WI38 (cell line): ENCODE results near the gene PEX16.

Experiments used
- H3K4me3 ChIP-seq: 2 replicates; pipeline ENCODE4 v1.5.1; 2011; ENCODE audit warnings: low read depth, mild to moderate bottlenecking, control low read depth, low read length
- CTCF ChIP-seq: IDR thresholded peaks from 2 replicates; pipeline ENCODE4 v1.5.1; 2012; ENCODE audit warnings: low read depth, mild to moderate bottlenecking, control low read depth, low read length

The PEX16 gene

DNA sequence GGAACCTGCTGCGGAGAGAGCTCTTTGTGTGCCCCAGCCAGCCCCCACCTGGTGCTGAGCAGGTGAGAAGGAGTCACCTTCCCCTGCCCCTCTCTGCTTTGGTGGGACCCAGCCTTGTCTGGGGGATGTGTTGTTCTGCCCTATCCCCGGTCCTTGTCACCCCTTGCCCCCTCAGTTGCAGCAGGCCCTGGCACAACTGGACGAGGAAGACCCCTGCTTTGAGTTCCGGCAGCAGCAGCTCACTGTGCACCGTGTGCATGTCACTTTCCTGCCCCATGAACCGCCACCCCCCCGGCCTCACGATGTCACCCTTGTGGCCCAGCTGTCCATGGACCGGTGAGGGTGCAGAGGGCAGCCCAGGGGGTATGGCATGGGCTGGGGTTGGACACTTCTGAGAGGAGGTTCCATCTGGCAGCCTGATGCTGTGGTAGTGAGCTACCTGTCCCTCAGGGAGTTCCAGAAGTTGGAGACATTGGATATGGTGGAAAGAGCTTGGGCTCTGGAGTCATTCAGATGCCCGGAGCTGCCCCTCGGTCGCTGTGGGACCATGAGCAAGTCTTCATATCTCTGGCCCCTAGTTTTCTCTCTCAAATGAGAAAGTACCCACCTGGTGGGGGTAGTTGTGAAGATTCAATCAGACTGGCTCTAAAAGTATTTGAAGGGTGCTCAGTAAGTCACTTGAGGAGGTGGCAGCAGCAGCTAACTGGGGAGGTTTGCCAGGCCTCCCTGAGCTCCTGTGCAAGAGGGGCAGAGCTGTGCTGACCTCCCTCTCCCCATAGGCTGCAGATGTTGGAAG, 9.1 kb upstream of the PEX16 start:
- no peak overlapping the region for H3K4me3 ChIP-seq
- no peak for TF ChIP-seq CTCF

GRCh38 chr11:45926001-45926401, 8.3 kb upstream of the PEX16 start:
- H3K4me3 ChIP-seq, result no peak overlapping the region
- no peak for TF ChIP-seq CTCF

DNA sequence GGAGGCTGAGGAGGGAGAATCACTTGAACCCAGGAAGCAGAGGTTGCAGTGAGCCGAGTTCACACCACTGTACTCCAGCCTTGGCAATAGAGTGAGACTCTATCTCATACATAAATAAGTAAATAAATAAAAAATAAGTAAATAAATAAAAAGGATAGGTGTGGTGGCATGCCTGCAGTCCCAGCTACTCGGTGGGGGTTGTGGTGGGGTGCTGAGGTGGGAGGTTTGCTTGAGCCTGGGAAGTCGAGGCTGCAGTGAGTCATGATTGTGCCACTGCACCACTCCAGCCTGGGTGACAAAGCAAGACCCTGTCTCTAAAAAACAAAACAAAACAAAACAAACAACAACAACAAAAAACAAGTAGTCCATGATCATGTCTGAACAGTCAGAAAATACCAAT, 7.9 kb upstream of the PEX16 start:
- TF ChIP-seq CTCF, result no peak
- H3K4me3 ChIP-seq, result no peak overlapping the region

- H3K4me3 ChIP-seq, result no peak overlapping the region
- TF ChIP-seq CTCF, result no peak
These were observed 7.2 kb upstream of the PEX16 start for GRCh38 chr11:45924927-45925326.

DNA sequence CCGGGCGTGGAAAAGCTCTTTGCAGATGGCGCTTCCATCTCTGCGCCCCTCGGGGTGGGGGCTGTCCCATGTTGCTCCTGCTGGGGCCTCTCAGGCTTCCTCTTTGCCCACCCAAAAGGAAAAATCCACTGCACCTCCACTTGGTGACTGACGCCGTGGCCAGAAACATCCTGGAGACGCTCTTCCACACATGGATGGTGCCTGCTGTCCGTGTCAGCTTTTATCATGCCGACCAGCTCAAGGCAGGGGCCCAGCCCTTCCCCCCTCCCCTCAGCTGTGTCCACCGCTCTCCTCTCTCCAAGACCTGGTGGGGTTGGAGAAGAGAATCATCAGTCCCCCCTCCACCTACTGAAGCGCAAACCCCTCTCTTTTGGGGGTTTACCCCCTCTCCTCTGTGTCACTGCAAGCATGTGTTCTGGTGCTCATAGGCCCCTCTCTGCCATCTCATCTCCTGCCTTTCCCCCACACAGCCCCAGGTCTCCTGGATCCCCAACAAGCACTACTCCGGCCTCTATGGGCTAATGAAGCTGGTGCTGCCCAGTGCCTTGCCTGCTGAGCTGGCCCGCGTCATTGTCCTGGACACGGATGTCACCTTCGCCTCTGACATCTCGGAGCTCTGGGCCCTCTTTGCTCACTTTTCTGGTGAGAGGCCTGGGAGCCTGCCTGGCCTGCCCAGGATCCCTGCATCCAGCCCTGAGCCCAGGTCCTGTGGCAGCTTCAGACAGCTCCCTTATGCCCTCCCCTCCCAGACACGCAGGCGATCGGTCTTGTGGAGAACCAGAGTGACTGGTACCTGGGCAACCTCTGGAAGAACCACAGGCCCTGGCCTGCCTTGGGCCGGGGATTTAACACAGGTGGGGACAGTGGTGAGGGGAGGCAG, 6.6 kb upstream of the PEX16 start:
- TF ChIP-seq CTCF, result no peak
- H3K4me3 ChIP-seq, result no peak overlapping the region

DNA sequence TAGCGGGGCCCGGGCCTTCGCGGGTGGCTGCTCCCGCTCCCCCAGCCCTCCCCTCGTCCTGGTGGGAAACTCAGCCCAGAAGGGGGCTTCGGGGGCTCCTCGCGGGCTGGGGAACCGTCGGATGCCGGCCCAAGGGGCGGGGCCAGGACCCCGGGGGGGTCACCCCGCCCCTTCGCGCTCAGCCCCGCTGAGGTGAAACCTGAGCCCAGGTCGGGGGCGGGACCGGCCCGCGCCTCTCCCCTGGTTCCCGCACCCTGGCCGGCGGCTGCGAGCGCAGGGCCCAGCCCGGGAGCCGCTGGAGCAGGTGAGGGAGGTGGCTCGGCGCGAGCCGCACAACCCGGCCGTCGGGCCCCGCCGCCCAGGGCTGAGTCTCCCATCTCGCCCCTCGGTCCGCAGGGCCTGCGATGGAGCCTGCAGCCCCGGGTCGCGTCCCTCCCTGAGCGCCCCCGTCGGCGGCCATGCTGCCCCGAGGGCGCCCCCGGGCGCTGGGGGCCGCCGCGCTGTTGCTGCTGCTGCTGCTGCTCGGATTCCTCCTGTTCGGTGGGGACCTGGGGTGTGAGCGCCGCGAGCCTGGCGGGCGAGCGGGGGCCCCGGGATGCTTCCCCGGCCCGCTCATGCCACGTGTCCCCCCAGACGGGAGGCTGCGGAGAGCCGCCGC, 4.9 kb upstream of the PEX16 start, which contains the start of gene LARGE2:
LARGE2 (plus strand) TSS at position 232 of the 658 bp plus-strand sequence; CDS start at position 459, 227 bp downstream.
- H3K4me3 ChIP-seq, result no peak within 1 kb of the TSS
- TF ChIP-seq CTCF, result no peak
